ENCODE data around the gene ZNF724. TPM values are rescaled to one million over a fixed set of nuclear protein-coding genes. Genes with fewer than 3 reads are reported as not detected.

ZNF724 gene
- total RNA-seq, 6 experiments from 2014 or later: 0.37 to 3.2 (median 0.65) TPM

DNA sequence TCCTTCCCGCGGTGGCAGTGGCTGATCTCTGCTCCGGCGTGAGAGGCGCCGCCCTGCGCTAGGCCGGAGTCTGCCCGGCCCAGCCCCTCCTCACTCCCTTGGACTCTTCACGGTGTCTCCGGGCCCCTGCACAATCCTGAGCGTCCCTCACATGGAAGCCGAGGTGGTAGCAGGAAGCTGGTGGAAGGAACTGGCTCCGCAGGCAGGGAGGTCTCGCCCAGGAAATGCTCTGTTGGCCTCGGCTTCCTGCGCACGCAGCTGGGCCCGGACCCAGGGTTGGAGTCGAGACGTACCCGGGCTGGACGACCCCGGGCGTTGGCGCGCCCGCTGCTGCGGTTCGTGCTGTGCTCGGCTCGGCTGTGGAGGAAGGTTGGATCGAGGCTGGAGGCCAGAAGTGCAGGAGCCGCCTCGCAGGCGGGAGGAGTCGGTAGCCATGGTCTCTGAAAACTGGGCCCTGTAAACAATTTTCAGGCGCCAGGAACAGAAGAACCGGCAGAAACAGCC, 46.3 kb downstream of the ZNF724 start:
- Histone ChIP-seq H3K9me3 (no peaks in the 10 kb centered on the region), H3K4me1 (no peaks in the 10 kb centered on the region), H3K36me3 (no peaks in the 10 kb centered on the region), H3K27ac (no peak overlapping the region), H3K4me3 (no peak overlapping the region), H3K27me3 (no peaks in the 10 kb centered on the region)
- ATAC-seq (peak in 2 of 4 donors; percentile 50), DNase-seq (peak in 1 of 3 donors; percentile 44)
- intact Hi-C loops (cut with DNase I): no loop called here
- WGBS (ENCODE audit: insufficient coverage, low coverage, low lambda C conversion rate, missing lambda C conversion rate): 5% methylated on average over 16 of the region's 39 CpGs
- no peak for TF ChIP-seq POLR2A (IDR thresholded peaks at IDR 0.05)
- TF ChIP-seq, protein P1, sequence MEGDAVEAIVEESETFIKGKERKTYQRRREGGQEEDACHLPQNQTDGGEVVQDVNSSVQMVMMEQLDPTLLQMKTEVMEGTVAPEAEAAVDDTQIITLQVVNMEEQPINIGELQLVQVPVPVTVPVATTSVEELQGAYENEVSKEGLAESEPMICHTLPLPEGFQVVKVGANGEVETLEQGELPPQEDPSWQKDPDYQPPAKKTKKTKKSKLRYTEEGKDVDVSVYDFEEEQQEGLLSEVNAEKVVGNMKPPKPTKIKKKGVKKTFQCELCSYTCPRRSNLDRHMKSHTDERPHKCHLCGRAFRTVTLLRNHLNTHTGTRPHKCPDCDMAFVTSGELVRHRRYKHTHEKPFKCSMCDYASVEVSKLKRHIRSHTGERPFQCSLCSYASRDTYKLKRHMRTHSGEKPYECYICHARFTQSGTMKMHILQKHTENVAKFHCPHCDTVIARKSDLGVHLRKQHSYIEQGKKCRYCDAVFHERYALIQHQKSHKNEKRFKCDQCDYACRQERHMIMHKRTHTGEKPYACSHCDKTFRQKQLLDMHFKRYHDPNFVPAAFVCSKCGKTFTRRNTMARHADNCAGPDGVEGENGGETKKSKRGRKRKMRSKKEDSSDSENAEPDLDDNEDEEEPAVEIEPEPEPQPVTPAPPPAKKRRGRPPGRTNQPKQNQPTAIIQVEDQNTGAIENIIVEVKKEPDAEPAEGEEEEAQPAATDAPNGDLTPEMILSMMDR (IDR thresholded peaks at IDR 0.05): no peak

DNA sequence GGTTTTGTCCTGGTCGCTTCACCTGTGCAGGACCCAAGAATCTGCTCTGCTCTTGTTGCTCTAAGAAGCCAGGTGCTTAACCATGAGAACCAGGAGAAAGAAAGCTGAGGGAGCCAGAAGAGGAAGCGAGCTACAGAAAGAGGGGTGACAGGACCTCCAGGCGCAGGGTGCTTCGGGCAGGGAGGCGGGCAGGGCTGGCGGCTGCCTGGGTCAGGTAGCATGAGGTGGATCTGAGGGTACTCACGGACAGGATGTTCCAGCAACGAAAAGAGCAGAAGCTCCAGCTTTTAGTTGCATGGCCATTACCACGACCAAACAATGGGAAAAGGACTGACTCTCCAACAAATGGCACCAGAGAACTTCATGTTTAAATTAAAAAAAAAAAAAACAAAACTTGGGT, 59.9 kb downstream of the ZNF724 start:
- no peak overlapping the region for H3K4me3 ChIP-seq
- H3K36me3 ChIP-seq: no peaks in the 10 kb centered on the region
- DNase-seq: no peak
- TF ChIP-seq, protein P1 (IDR thresholded peaks at IDR 0.05): no peak
- no peak for TF ChIP-seq POLR2A (IDR thresholded peaks at IDR 0.05)
- no peak overlapping the region for H3K27ac ChIP-seq
- intact Hi-C loops (cut with DNase I): no loop called here
- H3K9me3 ChIP-seq: no peaks in the 10 kb centered on the region
- no peaks in the 10 kb centered on the region for H3K27me3 ChIP-seq
- WGBS (ENCODE audit: insufficient coverage, low coverage, low lambda C conversion rate, missing lambda C conversion rate): 77% methylated on average over 8 of the region's 9 CpGs
- H3K4me1 ChIP-seq: no peaks in the 10 kb centered on the region
- ATAC-seq: no peak

DNA sequence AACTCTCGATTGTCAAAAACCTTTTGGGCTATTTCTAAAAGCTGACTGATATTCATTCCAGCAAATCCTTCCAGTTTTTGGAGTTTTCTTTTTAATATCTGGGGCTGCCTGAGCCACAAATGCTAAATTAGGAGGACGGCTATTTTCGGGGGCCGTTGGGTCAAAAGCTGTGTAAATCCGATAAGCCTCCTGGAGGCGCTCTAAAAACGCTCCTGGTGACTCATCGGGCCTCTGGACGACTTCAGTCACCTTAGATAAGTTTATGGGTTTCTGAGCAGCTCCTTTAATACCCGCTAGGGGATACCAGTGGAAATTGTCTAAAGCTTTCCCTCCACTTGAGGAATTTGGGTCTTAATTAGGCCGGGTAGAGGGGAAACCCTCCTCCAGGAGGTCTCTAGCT, 66.9 kb downstream of the ZNF724 start:
- DNase-seq: no peak
- Histone ChIP-seq H3K9me3 (no peaks in the 10 kb centered on the region), H3K36me3 (no peaks in the 10 kb centered on the region), H3K4me3 (no peak overlapping the region), H3K4me1 (no peaks in the 10 kb centered on the region), H3K27me3 (no peaks in the 10 kb centered on the region), H3K27ac (no peak overlapping the region)
- no peak for ATAC-seq
- 48% methylated on average over 10 of the region's 11 CpGs for WGBS (ENCODE audit: insufficient coverage, low coverage, low lambda C conversion rate, missing lambda C conversion rate)
- TF ChIP-seq, protein P1 (IDR thresholded peaks at IDR 0.05): no peak
- no peak for TF ChIP-seq POLR2A (IDR thresholded peaks at IDR 0.05)
- intact Hi-C loops (cut with DNase I): no loop called here

Small RNAs within 50 kb of the gene (small RNA-seq; reads per million reads assigned to genes)
- 0 reads per million in 2 experiments for gene VN1R91P

Other genes starting within 250 kb of the ZNF724 start
- gene ZNF728, start 247.2 kb downstream of the ZNF724 start, total RNA-seq: under 1 TPM in 2 of 6 experiments, not detected in 4; 0.23 to 0.24 TPM
- gene ZNF730, start 133.4 kb downstream of the ZNF724 start, total RNA-seq: not detected
- 10 to 100 TPM; 14.4 to 21.0 (median 18.3) TPM for gene ZNF91, start 145.1 kb upstream of the ZNF724 start, total RNA-seq